ENCODE results near the gene SERPINB1.
"Not testable (repeated sequence)": the region's sequence is repeated elsewhere in the genome, so short reads cannot be mapped to it uniquely, and the experiment has no call there.

Gene SERPINB1

GRCh38 chr6:2841264-2842138, at the start of gene SERPINB1:
Gene SERPINB1 (minus strand): TSS chr6:2841863. CDS start chr6:2840586, 1,277 bp downstream.
- peak within 1 kb of the TSS; percentile 81 for H3K4me3 ChIP-seq
- peak within 1 kb of the TSS; percentile 98 for H3K27ac ChIP-seq
- no peak for TF ChIP-seq CTCF (IDR thresholded peaks at IDR 0.05)
- peak; percentile 94 for DNase-seq (ENCODE audit: low spot score)

GRCh38 chr6:2890976-2891767, 49.5 kb upstream of the SERPINB1 start:
- no peak overlapping the region for H3K4me3 ChIP-seq
- no peak for DNase-seq (ENCODE audit: low spot score)
- TF ChIP-seq CTCF (IDR thresholded peaks at IDR 0.05) = no peak
- H3K27ac ChIP-seq = no peak overlapping the region

- no peak for TF ChIP-seq CTCF (IDR thresholded peaks at IDR 0.05)
- Histone ChIP-seq H3K27ac (no peak overlapping the region), H3K4me3 (no peak overlapping the region)
- DNase-seq (ENCODE audit: low spot score) = no peak
Measured at GRCh38 chr6:2885967-2886735, 44.5 kb upstream of the SERPINB1 start.

GRCh38 chr6:2884804-2885203, 43.1 kb upstream of the SERPINB1 start:
- H3K27ac ChIP-seq = no peak overlapping the region
- no peak overlapping the region for H3K4me3 ChIP-seq
- TF ChIP-seq CTCF (IDR thresholded peaks at IDR 0.05) = no peak
- no peak for DNase-seq (ENCODE audit: low spot score)

GRCh38 chr6:2883673-2884072, 42.0 kb upstream of the SERPINB1 start:
- TF ChIP-seq CTCF (IDR thresholded peaks at IDR 0.05) = no peak

GRCh38 chr6:2881423-2881822, 39.8 kb upstream of the SERPINB1 start:
- Histone ChIP-seq H3K4me3 (no peak overlapping the region), H3K27ac (no peak overlapping the region)
- no peak for TF ChIP-seq CTCF (IDR thresholded peaks at IDR 0.05)
- DNase-seq (ENCODE audit: low spot score) = no peak

More at GRCh38 chr6:2883673-2884072, 42.0 kb upstream of the SERPINB1 start:
- H3K27ac ChIP-seq = no peak overlapping the region
- no peak overlapping the region for H3K4me3 ChIP-seq
- no peak for DNase-seq (ENCODE audit: low spot score)

- DNase-seq (ENCODE audit: low spot score); H3K4me3 ChIP-seq; H3K27ac ChIP-seq: not testable (repeated sequence)
Measured at GRCh38 chr6:2880156-2880555, 38.5 kb upstream of the SERPINB1 start.
